ENCODE data around the gene USP15.

GRCh38 chr12:62278022-62278421 is 17.8 kb downstream of the USP15 start:
- TF ChIP-seq CTCF (IDR thresholded peaks at IDR 0.05), result no peak
- TF ChIP-seq EP300 (IDR thresholded peaks at IDR 0.05), result no peak

Data from tibial nerve (tissue), 4 donors.